Dermis blood vessel endothelial cell (primary cell): ENCODE measurements around the gene GCC2. TPM values are rescaled to one million over a fixed set of nuclear protein-coding genes. Genes with fewer than 3 reads are reported as not detected.

Experiments
- total RNA-seq: library from RNA; depleted of rRNA; stranded (reverse); fragments of >200 nt; gene quantifications from 2 replicates; pipeline ENCODE4 v1.2.3, GENCODE V29; 2014

Gene GCC2
- total RNA-seq, 1 donor from 2014 or later = 26.7 TPM

Other genes with a start within 250 kb of the GCC2 start
- gene SULT1C3, start 209.2 kb upstream of the GCC2 start, total RNA-seq = not detected in 2 replicates
- 0.05 TPM in 1 of 2 replicates, not detected in the other for gene SULT1C2, start 160.3 kb upstream of the GCC2 start, total RNA-seq
- 76.7 and 136 TPM in 2 replicates for gene SULT1C4, start 71.3 kb upstream of the GCC2 start, total RNA-seq
- gene LIMS1, start 85.3 kb downstream of the GCC2 start, total RNA-seq = 430 and 494 TPM in 2 replicates